CD4-positive, alpha-beta memory T cell (primary cell): ENCODE measurements around the gene NCOA7. TPM values are rescaled to one million over a fixed set of nuclear protein-coding genes. Genes with fewer than 3 reads are reported as not detected.

Source experiments
- CTCF ChIA-PET: fragments of 350-600 bp; sonication (Branson Sonifier 250); formaldehyde crosslinking; loops from one replicate; lab custom pipeline; 2021; ENCODE audit warnings: inconsistent platforms; ENCODE audit not compliant: partially characterized antibody; lab: Charles Lee
- POLR2A ChIA-PET: fragments of 350-600 bp; sonication (Branson Sonifier 250); formaldehyde crosslinking; loops from one replicate; lab custom pipeline; 2021; ENCODE audit not compliant: partially characterized antibody; lab: Charles Lee
- DNase-seq, 5 donors: peaks; one replicate each; pipeline versions ENCODE4 v3.0.0 to v3.0.0-alpha.2; 2020 to 2022; ENCODE audit warnings: mixed read lengths in 1 of 5
- H3K27ac ChIP-seq: one replicate; pipeline ENCODE4 v1.7.0; 2013; ENCODE audit warnings: low read depth, low read length
- H3K27me3 ChIP-seq: 2 replicates; pipeline ENCODE4 v1.7.0; 2013; ENCODE audit warnings: mild to moderate bottlenecking, low read length, moderate library complexity; ENCODE audit not compliant: insufficient read depth
- H3K36me3 ChIP-seq: 2 replicates; pipeline ENCODE4 v1.7.0; 2013; ENCODE audit warnings: mild to moderate bottlenecking, low read length, moderate library complexity; ENCODE audit not compliant: insufficient read depth
- H3K4me1 ChIP-seq: 2 replicates; pipeline ENCODE4 v1.7.0; 2013; ENCODE audit warnings: mild to moderate bottlenecking, low read length, moderate library complexity; ENCODE audit not compliant: insufficient read depth
- H3K4me3 ChIP-seq, 2 donors: one replicate each; pipeline ENCODE4 v1.7.0; 2013; ENCODE audit warnings: low read length in 2 of 2, mild to moderate bottlenecking in 1 of 2
- H3K9me3 ChIP-seq, 2 donors: one replicate each; pipeline ENCODE4 v1.7.0; 2013; ENCODE audit warnings: low read length in 2 of 2, control low read depth in 1 of 2; ENCODE audit not compliant: control insufficient read depth in 1 of 2
- H3K27ac Mint-ChIP-seq, 7 donors: one replicate each; pipeline ENCODE4 v1.8.0; 2020 to 2021; ENCODE audit warnings: mixed read lengths in 7 of 7, mild to moderate bottlenecking in 6 of 7, inconsistent platforms in 3 of 7, moderate library complexity in 3 of 7
- H3K27me3 Mint-ChIP-seq, 2 donors: one replicate each; pipeline ENCODE4 v1.8.0; 2020 to 2021; ENCODE audit warnings: mixed read lengths in 2 of 2
- H3K36me3 Mint-ChIP-seq, 2 donors: one replicate each; pipeline ENCODE4 v1.8.0; 2020 to 2021; ENCODE audit warnings: mixed read lengths in 2 of 2, inconsistent platforms in 1 of 2, mild to moderate bottlenecking in 1 of 2
- H3K4me1 Mint-ChIP-seq, 4 donors: one replicate each; pipeline ENCODE4 v1.8.0; 2020 to 2021; ENCODE audit warnings: mixed read lengths in 4 of 4, mild to moderate bottlenecking in 1 of 4
- H3K4me3 Mint-ChIP-seq, 8 donors: one replicate each; pipeline ENCODE4 v1.8.0; 2020 to 2021; ENCODE audit warnings: mixed read lengths in 8 of 8, mild to moderate bottlenecking in 7 of 8, moderate library complexity in 6 of 8, inconsistent platforms in 3 of 8
- H3K9me3 Mint-ChIP-seq, 8 donors: one replicate each; pipeline ENCODE4 v1.8.0; 2020 to 2021; ENCODE audit warnings: mixed read lengths in 8 of 8, mild to moderate bottlenecking in 5 of 8, inconsistent platforms in 3 of 8, moderate library complexity in 1 of 8
- intact Hi-C: fragments of 100-400 bp; cut with micrococcal nuclease; formaldehyde crosslinking; loops from one replicate; pipeline ENCODE4 v1.15.1; 2023
- polyA plus RNA-seq, 2 donors: library from polyadenylated mRNA; unstranded; fragments of 300-500 nt; fragmentation: Illumina TruSeq; gene quantifications; one replicate each; pipeline ENCODE4 v1.2.3, GENCODE V29; 2021
- total RNA-seq, 2 experiments: library from RNA; stranded (reverse); gene quantifications; one replicate each; pipeline ENCODE4 v1.2.3, GENCODE V29; 2021

Gene NCOA7
- total RNA-seq (10 to 100 TPM; 73.6 to 75.1 TPM), polyA plus RNA-seq (10 to 100 TPM; 16.9 to 53.5 TPM)

GRCh38 chr6:125790358-125791150 is at the start of gene NCOA7:
Gene NCOA7, plus strand, starts transcription at chr6:125790960. Its CDS starts 24,395 bp downstream, at chr6:125815355.
- ChIA-PET POLR2A (interaction anchor here (1.0 to 6.1 kb wide), 52 partner anchors 8 to 1476 kb away, joined by 3 to 404 read pairs (median 7); partner anchors contain the start of genes HDDC2, HEY2, HINT3 and RNF146), CTCF (interaction anchor here (0.7 to 7.8 kb wide), 42 partner anchors 10 to 480 kb away, joined by 3 to 152 read pairs (median 6); partner anchors contain the start of genes HINT3 and TRMT11)
- peak within 1 kb of the TSS; percentile 93 to 96 (median 94) for H3K4me3 Mint-ChIP-seq
- Histone ChIP-seq H3K27ac (peak within 1 kb of the TSS; percentile 82), H3K4me1 (peaks cover 58% of the 10 kb centered on the region), H3K36me3 (no peaks in the 10 kb centered on the region), H3K9me3 (no peaks in the 10 kb centered on the region), H3K4me3 (peak within 1 kb of the TSS; percentile 78 to 79), H3K27me3 (no peaks in the 10 kb centered on the region)
- H3K27ac Mint-ChIP-seq = peak within 1 kb of the TSS; percentile 97 to 99 (median 98)
- peaks cover 39 to 63% (median 51%) of the 10 kb centered on the region in 4 donors for H3K4me1 Mint-ChIP-seq
- peak; percentile 80 to 84 (median 83) for DNase-seq
- no peaks in the 10 kb centered on the region for H3K9me3 Mint-ChIP-seq
- no peaks in the 10 kb centered on the region for H3K27me3 Mint-ChIP-seq
- intact Hi-C loops = loop anchor here (1.0 to 2.0 kb wide), 7 partner anchors 10 to 166 kb away; partner anchors contain the start of gene HINT3
- H3K36me3 Mint-ChIP-seq = peaks cover 10 to 20% of the 10 kb centered on the region in 2 donors

- Histone ChIP-seq H3K36me3 (no peaks in the 10 kb centered on the region), H3K27me3 (peaks cover 18% of the 10 kb centered on the region), H3K4me3 (no peak overlapping the region), H3K9me3 (no peaks in the 10 kb centered on the region), H3K27ac (no peak overlapping the region), H3K4me1 (peaks cover under 1% of the 10 kb centered on the region)
- no peaks in the 10 kb centered on the region for H3K36me3 Mint-ChIP-seq
- H3K27me3 Mint-ChIP-seq = peaks cover 18 to 26% of the 10 kb centered on the region in 2 donors
- H3K4me1 Mint-ChIP-seq = peaks cover 0 to 5% (median 4%) of the 10 kb centered on the region in 4 donors
- no peak overlapping the region for H3K27ac Mint-ChIP-seq
- no peak for DNase-seq
- CTCF ChIA-PET = interaction anchor here (0.6 to 1.7 kb wide), 4 partner anchors 11 to 429 kb away, joined by 3 to 5 read pairs (median 4); no protein-coding TSS in a partner anchor
- H3K9me3 Mint-ChIP-seq = peaks cover 0 to under 1% (median 0%) of the 10 kb centered on the region in 8 donors
- no peak overlapping the region for H3K4me3 Mint-ChIP-seq
- intact Hi-C loops = no loop called here
- POLR2A ChIA-PET = no interaction called here
These were observed 49.4 kb upstream of the NCOA7 start for GRCh38 chr6:125741336-125741735.

GRCh38 chr6:125742024-125742423 is 48.7 kb upstream of the NCOA7 start:
- peaks cover 0 to 4% (median 0%) of the 10 kb centered on the region in 8 donors for H3K9me3 Mint-ChIP-seq
- H3K27ac Mint-ChIP-seq = no peak overlapping the region
- H3K27me3 ChIP-seq = peaks cover 24% of the 10 kb centered on the region
- peaks cover 7% of the 10 kb centered on the region for H3K4me1 ChIP-seq
- no peak overlapping the region for H3K4me3 Mint-ChIP-seq
- peaks cover 5 to 12% (median 10%) of the 10 kb centered on the region in 4 donors for H3K4me1 Mint-ChIP-seq
- ChIA-PET POLR2A (no interaction called here), CTCF (interaction anchor here (1.6 to 1.7 kb wide), 3 partner anchors 10 to 430 kb away, joined by 3 to 5 read pairs (median 5); no protein-coding TSS in a partner anchor)
- no peak for DNase-seq
- peaks cover 20 to 26% of the 10 kb centered on the region in 2 donors for H3K27me3 Mint-ChIP-seq
- no peaks in the 10 kb centered on the region for H3K36me3 ChIP-seq
- H3K36me3 Mint-ChIP-seq = no peaks in the 10 kb centered on the region
- no peak overlapping the region for H3K4me3 ChIP-seq
- intact Hi-C loops = no loop called here
- H3K9me3 ChIP-seq = no peaks in the 10 kb centered on the region
- no peak overlapping the region for H3K27ac ChIP-seq

- H3K27me3 Mint-ChIP-seq = peaks cover 20 to 27% of the 10 kb centered on the region in 2 donors
- CTCF ChIA-PET = interaction anchor here (1.6 to 1.7 kb wide), 3 partner anchors 10 to 430 kb away, joined by 3 to 5 read pairs (median 5); no protein-coding TSS in a partner anchor
These were observed 48.2 kb upstream of the NCOA7 start for GRCh38 chr6:125742464-125743120.

GRCh38 chr6:125743604-125744003 is 47.2 kb upstream of the NCOA7 start:
- ChIA-PET CTCF (interaction anchor here (1.0 kb wide), 1 partner anchor 11 kb away, joined by 4 read pairs; no protein-coding TSS in a partner anchor), POLR2A (no interaction called here)
- Mint-ChIP-seq H3K4me3 (no peak overlapping the region), H3K27ac (no peak overlapping the region), H3K27me3 (peaks cover 23 to 33% of the 10 kb centered on the region in 2 donors), H3K4me1 (peaks cover 10 to 26% (median 13%) of the 10 kb centered on the region in 4 donors), H3K9me3 (peaks cover 0 to 4% (median 0%) of the 10 kb centered on the region in 8 donors), H3K36me3 (no peaks in the 10 kb centered on the region)
- peaks cover 23% of the 10 kb centered on the region for H3K4me1 ChIP-seq
- no peak overlapping the region for H3K4me3 ChIP-seq
- intact Hi-C loops = no loop called here
- no peaks in the 10 kb centered on the region for H3K9me3 ChIP-seq
- peaks cover 39% of the 10 kb centered on the region for H3K27me3 ChIP-seq
- DNase-seq = no peak
- no peaks in the 10 kb centered on the region for H3K36me3 ChIP-seq
- no peak overlapping the region for H3K27ac ChIP-seq

More at GRCh38 chr6:125742464-125743120, 48.2 kb upstream of the NCOA7 start:
- no peaks in the 10 kb centered on the region for H3K36me3 ChIP-seq
- Mint-ChIP-seq H3K4me1 (peaks cover 5 to 17% (median 11%) of the 10 kb centered on the region in 4 donors), H3K9me3 (peaks cover 0 to 4% (median 0%) of the 10 kb centered on the region in 8 donors), H3K4me3 (no peak overlapping the region), H3K36me3 (no peaks in the 10 kb centered on the region), H3K27ac (no peak overlapping the region)
- H3K4me1 ChIP-seq = peaks cover 13% of the 10 kb centered on the region
- POLR2A ChIA-PET = no interaction called here
- no peak for DNase-seq
- H3K27ac ChIP-seq = no peak overlapping the region
- H3K4me3 ChIP-seq = no peak overlapping the region
- peaks cover 30% of the 10 kb centered on the region for H3K27me3 ChIP-seq
- no peaks in the 10 kb centered on the region for H3K9me3 ChIP-seq
- intact Hi-C loops = no loop called here

- peaks cover 38% of the 10 kb centered on the region for H3K4me1 ChIP-seq
- no peaks in the 10 kb centered on the region for H3K9me3 ChIP-seq
- H3K36me3 ChIP-seq = no peaks in the 10 kb centered on the region
- intact Hi-C loops = no loop called here
- Mint-ChIP-seq H3K4me3 (peak overlapping the region in 3 of 8 donors; percentile 7 to 94 (median 85)), H3K36me3 (peaks cover 0 to 1% of the 10 kb centered on the region in 2 donors), H3K9me3 (peaks cover 0 to 4% (median 0%) of the 10 kb centered on the region in 8 donors), H3K27ac (peak overlapping the region in 2 of 7 donors; percentile 45 to 59), H3K4me1 (peaks cover 17 to 39% (median 23%) of the 10 kb centered on the region in 4 donors), H3K27me3 (peaks cover 32 to 43% of the 10 kb centered on the region in 2 donors)
- DNase-seq = no peak
- CTCF ChIA-PET = interaction anchor here (0.8 to 3.6 kb wide), 7 partner anchors 9 to 592 kb away, joined by 3 to 25 read pairs (median 6); partner anchors contain the start of gene TPD52L1
- no peak overlapping the region for H3K4me3 ChIP-seq
- H3K27ac ChIP-seq = no peak overlapping the region
- POLR2A ChIA-PET = interaction anchor here (0.7 to 1.6 kb wide), 4 partner anchors 8 to 241 kb away, joined by 3 to 5 read pairs (median 4); partner anchors contain the start of genes HINT3 and TRMT11
- peaks cover 53% of the 10 kb centered on the region for H3K27me3 ChIP-seq
These were observed 45.3 kb upstream of the NCOA7 start for GRCh38 chr6:125745281-125746018.
